CD14-positive monocyte (primary cell): ENCODE measurements around the gene HADH. TPM values are rescaled to one million over a fixed set of nuclear protein-coding genes. Genes with fewer than 3 reads are reported as not detected.

Source experiments
- DNase-seq, 3 donors: peaks; one replicate each; pipeline ENCODE4 v3.0.0-alpha.2; 2011 to 2022
- H2AFZ ChIP-seq: 2 replicates; pipeline ENCODE4 v1.6.0; 2012; ENCODE audit warnings: mild to moderate bottlenecking, low read depth, low read length, inconsistent platforms; ENCODE audit not compliant: insufficient read depth, poor library complexity, severe bottlenecking
- H3K27ac ChIP-seq, 2 donors: 1 replicate in 1 of 2; 2 replicates in 1 of 2; pipeline ENCODE4 v1.5.1; 2012 to 2013; ENCODE audit warnings: low read length in 2 of 2, control low read depth in 1 of 2, inconsistent platforms in 1 of 2, low read depth in 1 of 2, mild to moderate bottlenecking in 1 of 2
- H3K27me3 ChIP-seq, 2 donors: one replicate each; pipeline versions ENCODE4 v1.6.0 to v1.6.1; 2011 to 2013; ENCODE audit warnings: low read length in 2 of 2; ENCODE audit not compliant: control insufficient read depth in 2 of 2, insufficient read depth in 2 of 2
- H3K36me3 ChIP-seq, 2 donors: replicated peaks in 1 of 2; 1 replicate in 1 of 2; 2 replicates in 1 of 2; pipeline versions ENCODE4 v1.5.1 to v1.6.1; 2012 to 2013; ENCODE audit warnings: low read length in 2 of 2, control low read depth in 1 of 2, inconsistent platforms in 1 of 2, mild to moderate bottlenecking in 1 of 2; ENCODE audit not compliant: insufficient read depth in 2 of 2, control insufficient read depth in 1 of 2
- H3K4me1 ChIP-seq, 2 donors: 1 replicate in 1 of 2; 2 replicates in 1 of 2; pipeline versions ENCODE4 v1.5.1 to v1.6.1; 2012 to 2013; ENCODE audit warnings: low read length in 2 of 2, control low read depth in 1 of 2, inconsistent platforms in 1 of 2, mild to moderate bottlenecking in 1 of 2, moderate library complexity in 1 of 2; ENCODE audit not compliant: insufficient read depth in 2 of 2, control insufficient read depth in 1 of 2
- H3K4me2 ChIP-seq: replicated peaks from 2 replicates; pipeline ENCODE3; 2012; ENCODE audit warnings: low read length, moderate library complexity, mild to moderate bottlenecking; ENCODE audit not compliant: poor library complexity, severe bottlenecking; ENCODE audit errors: extremely low read depth
- H3K4me3 ChIP-seq, 3 experiments: fragments of 200-600 bp in 1 of 3; sonication (generic) in 1 of 3; replicated peaks in 1 of 3; 1 replicate in 2 of 3; 2 replicates in 1 of 3; pipeline ENCODE4 v1.5.1; 2011 to 2013; ENCODE audit warnings: low read length in 3 of 3, mild to moderate bottlenecking in 3 of 3, control low read depth in 2 of 3, low read depth in 2 of 3, inconsistent platforms in 1 of 3, moderate library complexity in 1 of 3
- H3K79me2 ChIP-seq: 2 replicates; pipeline ENCODE4 v1.6.0; 2012; ENCODE audit warnings: mild to moderate bottlenecking, control low read depth, inconsistent platforms, low read length, moderate library complexity; ENCODE audit not compliant: insufficient read depth
- H3K9ac ChIP-seq: 2 replicates; pipeline ENCODE4 v1.6.0; 2017; ENCODE audit warnings: low read length, mild to moderate bottlenecking; ENCODE audit not compliant: insufficient read depth, poor library complexity, severe bottlenecking
- H3K9me3 ChIP-seq, 2 donors: replicated peaks in 1 of 2; 1 replicate in 1 of 2; 2 replicates in 1 of 2; pipeline versions ENCODE4 v1.5.1 to v1.6.1; 2012 to 2013; ENCODE audit warnings: low read length in 2 of 2, control low read depth in 1 of 2; ENCODE audit not compliant: control insufficient read depth in 1 of 2, insufficient read depth in 1 of 2
- H4K20me1 ChIP-seq: 2 replicates; pipeline ENCODE4 v1.6.0; 2012; ENCODE audit warnings: mild to moderate bottlenecking, low read length, control low read depth, moderate library complexity; ENCODE audit not compliant: insufficient read depth
- H3K27ac Mint-ChIP-seq, 7 donors: one replicate each; pipeline ENCODE4 v1.8.0; 2020; ENCODE audit warnings: mild to moderate bottlenecking in 7 of 7, mixed read lengths in 7 of 7, moderate library complexity in 6 of 7, inconsistent platforms in 2 of 7
- H3K27me3 Mint-ChIP-seq, 3 donors: one replicate each; pipeline ENCODE4 v1.8.0; 2021 to 2022; ENCODE audit warnings: low read depth in 3 of 3, mild to moderate bottlenecking in 3 of 3, mixed read lengths in 3 of 3, moderate library complexity in 3 of 3, inconsistent platforms in 1 of 3
- H3K36me3 Mint-ChIP-seq, 2 donors: one replicate each; pipeline ENCODE4 v1.8.0; 2020; ENCODE audit warnings: mixed read lengths in 2 of 2, inconsistent platforms in 1 of 2, mild to moderate bottlenecking in 1 of 2
- H3K4me1 Mint-ChIP-seq: one replicate; pipeline ENCODE4 v1.8.0; 2020; ENCODE audit warnings: mild to moderate bottlenecking, mixed read lengths
- H3K4me3 Mint-ChIP-seq, 2 donors: one replicate each; pipeline ENCODE4 v1.8.0; 2020; ENCODE audit warnings: mild to moderate bottlenecking in 2 of 2, mixed read lengths in 2 of 2, moderate library complexity in 1 of 2
- H3K9me3 Mint-ChIP-seq, 7 donors: one replicate each; pipeline ENCODE4 v1.8.0; 2020 to 2022; ENCODE audit warnings: mixed read lengths in 7 of 7, mild to moderate bottlenecking in 6 of 7, moderate library complexity in 6 of 7, inconsistent platforms in 2 of 7
- CTCF ChIP-seq: fragments of 200-600 bp; IDR thresholded peaks from one replicate; pipeline ENCODE4 v1.8.0; 2022; ENCODE audit warnings: antibody characterized with exemption, mild to moderate bottlenecking
- WGBS: methylation state at CpG from one replicate; pipeline ENCODE4 v1.1.5; 2013; ENCODE audit warnings: missing lambda C conversion rate; ENCODE audit not compliant: insufficient coverage; 5-methylcytosine and 5-hydroxymethylcytosine counted together
- intact Hi-C, 2 donors: fragments of 100-400 bp; cut with micrococcal nuclease; formaldehyde crosslinking; loops; one replicate each; pipeline versions ENCODE4 v1.15.0 to v1.15.1; 2023
- polyA plus RNA-seq, 3 donors: library from polyadenylated mRNA; depleted of rRNA in 1 of 3; unstranded in 2 of 3; stranded (reverse) in 1 of 3; fragments of 300-500 nt in 2 of 3; fragments of >200 nt in 1 of 3; fragmentation: Illumina TruSeq in 2 of 3; gene quantifications; 1 replicate in 2 of 3; 2 replicates in 1 of 3; pipeline ENCODE4 v1.2.3, GENCODE V29; 2012 to 2021

The HADH gene
- polyA plus RNA-seq, 3 donors: 8.4 to 19.4 (median 19.4) TPM

- Mint-ChIP-seq H3K27me3 (peaks cover 0 to 1% (median 0%) of the 10 kb centered on the region in 3 donors), H3K4me3 (no peak overlapping the region), H3K27ac (no peak overlapping the region), H3K9me3 (peaks cover 5 to 26% (median 20%) of the 10 kb centered on the region in 7 donors), H3K36me3 (no peaks in the 10 kb centered on the region), H3K4me1 (no peaks in the 10 kb centered on the region)
- Histone ChIP-seq H3K79me2 (no peaks in the 10 kb centered on the region), H3K9me3 (peaks cover 15 to 18% of the 10 kb centered on the region in 2 donors), H3K4me3 (no peak overlapping the region), H2AFZ (no peak overlapping the region), H3K27ac (no peak overlapping the region), H3K36me3 (no peaks in the 10 kb centered on the region), H3K4me2 (no peak overlapping the region), H3K9ac (no peak overlapping the region), H3K4me1 (no peaks in the 10 kb centered on the region), H3K27me3 (no peaks in the 10 kb centered on the region), H4K20me1 (no peaks in the 10 kb centered on the region)
- intact Hi-C loops: no loop called here
- TF ChIP-seq CTCF: no peak
- 90% methylated on average over 2 of the region's 2 CpGs for WGBS
- no peak for DNase-seq
These were observed 10.8 kb upstream of the HADH start for GRCh38 chr4:107978716-107979451.

GRCh38 chr4:107987916-107988762 is 1.6 kb upstream of the HADH start:
- peak in 1 of 3 donors; percentile 35 for DNase-seq
- peak overlapping the region in 1 of 7 donors; percentile 41 for H3K27ac Mint-ChIP-seq
- H3K36me3 Mint-ChIP-seq: no peaks in the 10 kb centered on the region
- Histone ChIP-seq H3K36me3 (no peaks in the 10 kb centered on the region), H3K4me1 (peaks cover 13 to 17% of the 10 kb centered on the region in 2 donors), H3K4me3 (no peak overlapping the region), H4K20me1 (no peaks in the 10 kb centered on the region), H3K9me3 (no peaks in the 10 kb centered on the region), H3K27ac (no peak overlapping the region), H3K9ac (no peak overlapping the region), H2AFZ (no peak overlapping the region), H3K79me2 (peaks cover 30% of the 10 kb centered on the region), H3K27me3 (no peaks in the 10 kb centered on the region), H3K4me2 (no peak overlapping the region)
- H3K4me3 Mint-ChIP-seq: no peak overlapping the region
- H3K27me3 Mint-ChIP-seq: no peaks in the 10 kb centered on the region
- WGBS: 100% methylated on average over 5 of the region's 10 CpGs
- intact Hi-C loops: loop anchor here (10.0 kb wide), 3 partner anchors 53 to 173 kb away; partner anchors contain the start of genes CYP2U1 (in 1 of the 2) and SGMS2 (in 1 of the 2)
- H3K4me1 Mint-ChIP-seq: peaks cover 35% of the 10 kb centered on the region
- no peak for TF ChIP-seq CTCF
- H3K9me3 Mint-ChIP-seq: no peaks in the 10 kb centered on the region
